CD1c-positive myeloid dendritic cell (primary cell): ENCODE measurements around the gene FLYWCH2.
"Not testable (repeated sequence)": the region's sequence is repeated elsewhere in the genome, so short reads cannot be mapped to it uniquely, and the experiment has no call there.

Experiments used
- DNase-seq: peaks from one replicate; pipeline ENCODE4 v3.0.0-alpha.2; 2016; ENCODE audit errors: extremely low spot score

The FLYWCH2 gene

GRCh38 chr16:2938206-2938605 lies 55.2 kb downstream of the FLYWCH2 start:
- DNase-seq: no peak

GRCh38 chr16:2939968-2940367 lies 57.0 kb downstream of the FLYWCH2 start:
- no peak for DNase-seq

DNA sequence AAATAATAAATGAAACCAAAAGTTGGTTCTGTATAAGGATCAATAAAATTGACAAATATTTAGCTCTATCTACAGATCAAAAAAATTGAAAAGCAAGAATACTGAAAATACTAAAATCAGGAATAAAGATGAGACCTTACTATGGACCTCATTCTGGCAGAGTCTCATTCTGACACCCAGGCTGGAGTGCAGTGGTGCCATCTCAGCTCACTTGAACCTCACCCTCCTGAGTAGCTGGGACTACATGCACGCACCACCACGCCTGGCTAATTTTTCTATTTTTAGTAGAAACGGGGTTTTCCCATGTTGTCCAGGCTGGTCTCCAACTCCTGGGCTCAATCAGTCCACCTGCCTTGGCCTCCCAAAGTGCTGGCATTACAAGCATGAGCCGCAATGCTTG lies 59.0 kb downstream of the FLYWCH2 start:
- no peak for DNase-seq

- DNase-seq: not testable (repeated sequence)
Observed at GRCh38 chr16:2943716-2944115, 60.7 kb downstream of the FLYWCH2 start.

DNA sequence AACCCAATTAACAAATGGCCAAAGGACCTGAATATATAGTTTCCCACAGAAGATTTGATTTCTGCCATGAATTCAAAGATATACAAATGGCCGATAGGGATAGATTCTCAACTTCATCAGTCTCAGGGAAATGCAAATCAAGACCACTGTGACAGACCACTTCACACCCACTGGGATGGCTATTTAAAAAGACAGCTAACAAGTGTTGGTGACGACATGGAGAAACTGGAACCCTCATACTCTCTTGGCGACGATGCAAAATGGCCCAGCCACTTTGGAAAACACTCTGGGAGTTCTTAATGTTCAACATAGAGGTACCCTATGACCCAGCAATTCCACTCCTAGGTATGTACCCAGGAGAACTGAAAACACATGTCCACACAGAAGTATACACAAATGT lies 63.6 kb downstream of the FLYWCH2 start:
- DNase-seq: no peak
